Suprapubic skin (tissue), 4 donors: ENCODE measurements around the gene KCNH8.

Source experiments
- POLR2A ChIP-seq, 2 donors: fragments of 450-650 bp; IDR thresholded peaks; one replicate each; pipeline ENCODE4 v1.6.1; 2017; ENCODE audit warnings: antibody characterized with exemption in 2 of 2, mild to moderate bottlenecking in 2 of 2, moderate library complexity in 2 of 2
- POLR2AphosphoS5 ChIP-seq, 3 donors: sonication (generic); formaldehyde crosslinking; IDR thresholded peaks; one replicate each; pipeline ENCODE4 v1.6.1; 2017; ENCODE audit warnings: antibody characterized with exemption in 3 of 3

- no peak for TF ChIP-seq POLR2AphosphoS5 (IDR thresholded peaks at IDR 0.05)
- TF ChIP-seq POLR2A (IDR thresholded peaks at IDR 0.05): no peak
Observed at GRCh38 chr3:19457449-19457848, 309.1 kb downstream of the KCNH8 start.
